Gastroesophageal sphincter (tissue), 3 donors: ENCODE data around the gene NAALADL1.

Source experiments
- CTCF ChIP-seq, 4 experiments: fragments of 200-600 bp in 2 of 4; fragments of 450-650 bp in 2 of 4; sonication (generic) in 1 of 4; IDR thresholded peaks; one replicate each; pipeline ENCODE4 v1.5.1; 2017 to 2019; ENCODE audit warnings: antibody characterized with exemption in 4 of 4, mild to moderate bottlenecking in 2 of 4, moderate library complexity in 2 of 4
- POLR2AphosphoS5 ChIP-seq: sonication (generic); formaldehyde crosslinking; IDR thresholded peaks from one replicate; pipeline ENCODE4 v1.6.1; 2017; ENCODE audit warnings: antibody characterized with exemption

- no peak for TF ChIP-seq POLR2AphosphoS5
- TF ChIP-seq CTCF (IDR thresholded peaks at IDR 0.05), result no peak
Observed at GRCh38 chr11:65035579-65035978, 22.8 kb downstream of the NAALADL1 start.
